ENCODE measurements around the gene ARHGAP42. TPM values are rescaled to one million over a fixed set of nuclear protein-coding genes. Genes with fewer than 3 reads are reported as not detected.
A peak's percentile ranks its signal among the peaks of the same experiment; 100 is the strongest.

The ARHGAP42 gene
- total and polyA plus RNA-seq, 2 of the 13 experiments (the other 11 are each of a cell fraction or from before 2014, with no cell fraction given), result 2.5 to 4.3 TPM

GRCh38 chr11:100789500-100789899 lies 102.4 kb downstream of the ARHGAP42 start (continued):
- TF ChIP-seq BRCA1 (CRISPR knock-in tag; IDR thresholded peaks at IDR 0.05), result no peak
- no peak for TF ChIP-seq NFATC3 (CRISPR knock-in tag; IDR thresholded peaks at IDR 0.05)
- no peak for TF ChIP-seq U2AF2 (IDR thresholded peaks at IDR 0.05; ENCODE audit: low read depth, low read length)
- no peak for TF ChIP-seq ZSCAN30 (CRISPR knock-in tag; IDR thresholded peaks at IDR 0.05)
- TF ChIP-seq MYC (CRISPR knock-in tag; IDR thresholded peaks at IDR 0.05; ENCODE audit: borderline replicate concordance), result no peak
- peak; percentile 88 for TF ChIP-seq MAFF (IDR thresholded peaks at IDR 0.05; ENCODE audit: low read depth, low read length)
- no peak for TF ChIP-seq CEBPG (CRISPR knock-in tag; IDR thresholded peaks at IDR 0.05)
- TF ChIP-seq MLXIP (CRISPR knock-in tag; IDR thresholded peaks at IDR 0.05; ENCODE audit: borderline replicate concordance), result no peak
- TF ChIP-seq, protein P1, sequence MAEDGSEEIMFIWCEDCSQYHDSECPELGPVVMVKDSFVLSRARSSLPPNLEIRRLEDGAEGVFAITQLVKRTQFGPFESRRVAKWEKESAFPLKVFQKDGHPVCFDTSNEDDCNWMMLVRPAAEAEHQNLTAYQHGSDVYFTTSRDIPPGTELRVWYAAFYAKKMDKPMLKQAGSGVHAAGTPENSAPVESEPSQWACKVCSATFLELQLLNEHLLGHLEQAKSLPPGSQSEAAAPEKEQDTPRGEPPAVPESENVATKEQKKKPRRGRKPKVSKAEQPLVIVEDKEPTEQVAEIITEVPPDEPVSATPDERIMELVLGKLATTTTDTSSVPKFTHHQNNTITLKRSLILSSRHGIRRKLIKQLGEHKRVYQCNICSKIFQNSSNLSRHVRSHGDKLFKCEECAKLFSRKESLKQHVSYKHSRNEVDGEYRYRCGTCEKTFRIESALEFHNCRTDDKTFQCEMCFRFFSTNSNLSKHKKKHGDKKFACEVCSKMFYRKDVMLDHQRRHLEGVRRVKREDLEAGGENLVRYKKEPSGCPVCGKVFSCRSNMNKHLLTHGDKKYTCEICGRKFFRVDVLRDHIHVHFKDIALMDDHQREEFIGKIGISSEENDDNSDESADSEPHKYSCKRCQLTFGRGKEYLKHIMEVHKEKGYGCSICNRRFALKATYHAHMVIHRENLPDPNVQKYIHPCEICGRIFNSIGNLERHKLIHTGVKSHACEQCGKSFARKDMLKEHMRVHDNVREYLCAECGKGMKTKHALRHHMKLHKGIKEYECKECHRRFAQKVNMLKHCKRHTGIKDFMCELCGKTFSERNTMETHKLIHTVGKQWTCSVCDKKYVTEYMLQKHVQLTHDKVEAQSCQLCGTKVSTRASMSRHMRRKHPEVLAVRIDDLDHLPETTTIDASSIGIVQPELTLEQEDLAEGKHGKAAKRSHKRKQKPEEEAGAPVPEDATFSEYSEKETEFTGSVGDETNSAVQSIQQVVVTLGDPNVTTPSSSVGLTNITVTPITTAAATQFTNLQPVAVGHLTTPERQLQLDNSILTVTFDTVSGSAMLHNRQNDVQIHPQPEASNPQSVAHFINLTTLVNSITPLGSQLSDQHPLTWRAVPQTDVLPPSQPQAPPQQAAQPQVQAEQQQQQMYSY (CRISPR knock-in tag; IDR thresholded peaks at IDR 0.05), result no peak
- TF ChIP-seq ZBTB38 (CRISPR knock-in tag; IDR thresholded peaks at IDR 0.05), result peak; percentile 79; the same call in 1 of the 2 replicates
- no peak for TF ChIP-seq PRMT3 (CRISPR knock-in tag; IDR thresholded peaks at IDR 0.05; ENCODE audit: borderline replicate concordance, low read depth)
- peak; percentile 97 for TF ChIP-seq NFE2L2 (IDR thresholded peaks at IDR 0.05; ENCODE audit: low read length)
- no peak for TF ChIP-seq ZBTB25 (CRISPR knock-in tag; IDR thresholded peaks at IDR 0.05)
- no peak for TF ChIP-seq JDP2 (CRISPR knock-in tag; IDR thresholded peaks at IDR 0.05; ENCODE audit: borderline replicate concordance)
- no peak for TF ChIP-seq ZNF350 (CRISPR knock-in tag; IDR thresholded peaks at IDR 0.05; ENCODE audit: borderline replicate concordance, low read depth)
- no peak for TF ChIP-seq ZMYM3 (CRISPR knock-in tag; IDR thresholded peaks at IDR 0.05)
- TF ChIP-seq CEBPB (IDR thresholded peaks at IDR 0.05; ENCODE audit: borderline replicate concordance, low read depth, low read length), result no peak
- no peak for TF ChIP-seq TAF1 (CRISPR knock-in tag; IDR thresholded peaks at IDR 0.05)
- no peak for TF ChIP-seq MXI1 (IDR thresholded peaks at IDR 0.05; ENCODE audit: borderline replicate concordance, low read depth, low read length)
- TF ChIP-seq ZBTB8A (CRISPR knock-in tag; IDR thresholded peaks at IDR 0.05; ENCODE audit: borderline replicate concordance, low read depth), result no peak
- no peak for TF ChIP-seq JUND (CRISPR knock-in tag; IDR thresholded peaks at IDR 0.05)

All from HepG2 (cell line).